ENCODE results near the gene RCCD1. TPM values are rescaled to one million over a fixed set of nuclear protein-coding genes. Genes with fewer than 3 reads are reported as not detected.

Gene RCCD1
- total and polyA plus RNA-seq, 2 of the 8 experiments (the other 6 are each of a cell fraction or from before 2014, with no cell fraction given), result 9.9 to 18.8 TPM

DNA sequence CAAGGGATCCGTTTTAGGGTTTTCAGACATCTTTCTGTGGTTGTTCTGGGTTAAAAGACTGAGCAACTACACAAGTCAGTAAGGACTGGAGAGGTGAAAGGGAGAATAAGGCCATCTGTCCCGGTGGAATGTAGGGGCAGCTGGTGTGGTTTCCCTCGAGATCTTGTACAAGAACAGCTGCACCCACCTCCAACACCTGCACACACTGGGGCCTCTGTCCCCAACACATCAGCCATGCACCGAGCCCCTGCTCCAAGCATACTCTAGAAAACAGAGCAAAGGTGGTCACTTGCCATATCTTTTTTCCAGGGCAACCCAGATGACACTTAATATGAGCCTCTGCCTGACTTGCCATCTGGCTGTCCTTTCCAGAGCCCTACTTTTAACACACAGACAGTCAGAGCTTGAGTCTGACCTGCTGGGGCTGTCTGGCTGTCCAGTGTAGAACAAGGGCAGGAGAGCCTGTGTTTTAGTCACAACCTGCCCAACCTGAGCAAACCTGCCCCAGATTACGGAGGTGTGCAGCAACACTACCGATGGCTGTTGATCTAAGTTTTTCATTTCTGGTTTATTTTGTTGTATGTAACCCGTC lies 39.4 kb upstream of the RCCD1 start (continued):
- no peak for TF ChIP-seq CREB1 (IDR thresholded peaks at IDR 0.05)
- TF ChIP-seq, protein P1, sequence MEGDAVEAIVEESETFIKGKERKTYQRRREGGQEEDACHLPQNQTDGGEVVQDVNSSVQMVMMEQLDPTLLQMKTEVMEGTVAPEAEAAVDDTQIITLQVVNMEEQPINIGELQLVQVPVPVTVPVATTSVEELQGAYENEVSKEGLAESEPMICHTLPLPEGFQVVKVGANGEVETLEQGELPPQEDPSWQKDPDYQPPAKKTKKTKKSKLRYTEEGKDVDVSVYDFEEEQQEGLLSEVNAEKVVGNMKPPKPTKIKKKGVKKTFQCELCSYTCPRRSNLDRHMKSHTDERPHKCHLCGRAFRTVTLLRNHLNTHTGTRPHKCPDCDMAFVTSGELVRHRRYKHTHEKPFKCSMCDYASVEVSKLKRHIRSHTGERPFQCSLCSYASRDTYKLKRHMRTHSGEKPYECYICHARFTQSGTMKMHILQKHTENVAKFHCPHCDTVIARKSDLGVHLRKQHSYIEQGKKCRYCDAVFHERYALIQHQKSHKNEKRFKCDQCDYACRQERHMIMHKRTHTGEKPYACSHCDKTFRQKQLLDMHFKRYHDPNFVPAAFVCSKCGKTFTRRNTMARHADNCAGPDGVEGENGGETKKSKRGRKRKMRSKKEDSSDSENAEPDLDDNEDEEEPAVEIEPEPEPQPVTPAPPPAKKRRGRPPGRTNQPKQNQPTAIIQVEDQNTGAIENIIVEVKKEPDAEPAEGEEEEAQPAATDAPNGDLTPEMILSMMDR (IDR thresholded peaks at IDR 0.05; ENCODE audit: control extremely low read depth in 1 of 3, insufficient read depth in 1 of 3, low read depth in 1 of 3, low read length in 3 of 3), result no peak
- TF ChIP-seq POLR2A (IDR thresholded peaks at IDR 0.05; ENCODE audit: control extremely low read depth in 1 of 2, low read depth in 2 of 2, low read length in 2 of 2), result no peak

All from H1 (cell line).